ENCODE data around the gene SEPTIN2.

The SEPTIN2 gene

GRCh38 chr2:241286348-241287090, 29.2 kb upstream of the SEPTIN2 start:
- H4K8ac ChIP-seq (ENCODE audit: low read depth, low read length): no peak overlapping the region
- no peak overlapping the region for H3K4me3 ChIP-seq (ENCODE audit: low read length in 2 of 2)
- H3K27me3 ChIP-seq (ENCODE audit: control insufficient read depth in 3 of 3, insufficient read depth in 3 of 3, low read depth in 1 of 3, low read length in 3 of 3): no peaks in the 10 kb centered on the region
- H2BK120ac ChIP-seq (ENCODE audit: low read depth, low read length): no peak overlapping the region
- DNase-seq (ENCODE audit: low spot score): no peak
- no peak overlapping the region for H3K18ac ChIP-seq (ENCODE audit: low read length)
- no peak overlapping the region for H3K4ac ChIP-seq (ENCODE audit: low read length)
- H3K9ac ChIP-seq (ENCODE audit: low read depth, low read length, poor library complexity): no peak overlapping the region
- no peaks in the 10 kb centered on the region for H3K9me3 ChIP-seq (replicated peaks in 1 of 2; ENCODE audit: control insufficient read depth in 2 of 2, insufficient read depth in 1 of 2, low read depth in 1 of 2, low read length in 2 of 2)
- H3K27ac ChIP-seq (replicated peaks; ENCODE audit: low read length): no peak overlapping the region
- H3K36me3 ChIP-seq (replicated peaks in 1 of 2; ENCODE audit: control insufficient read depth in 2 of 2, insufficient read depth in 2 of 2, low read length in 2 of 2): peaks cover 0 to 8% of the 10 kb centered on the region in 2 donors
- no peak overlapping the region for H3K23ac ChIP-seq (ENCODE audit: low read depth, low read length, poor library complexity)
- H3K4me2 ChIP-seq (ENCODE audit: insufficient read depth, low read length, poor library complexity, severe bottlenecking): no peak overlapping the region
- no CpG with 5 or more reads among the region's 9 CpGs for WGBS, 2 donors (ENCODE audit: extremely low coverage in 2 of 2, insufficient read length in 2 of 2, insufficient replicate concordance in 1 of 2)
- no peak overlapping the region for H2AK5ac ChIP-seq (ENCODE audit: low read depth, low read length)
- H3K14ac ChIP-seq (ENCODE audit: low read length): no peak overlapping the region
- H2BK12ac ChIP-seq (ENCODE audit: low read length): no peak overlapping the region
- H2BK5ac ChIP-seq (ENCODE audit: low read length): no peak overlapping the region
- H4K91ac ChIP-seq (ENCODE audit: low read depth, low read length, poor library complexity): no peak overlapping the region
- no peak overlapping the region for H2BK15ac ChIP-seq (ENCODE audit: low read length)
- H2AFZ ChIP-seq (ENCODE audit: low read length): no peak overlapping the region
- no peaks in the 10 kb centered on the region for H3K79me1 ChIP-seq (ENCODE audit: low read depth, low read length)
- H3K4me1 ChIP-seq (ENCODE audit: control insufficient read depth in 2 of 2, insufficient read depth in 1 of 2, low read depth in 1 of 2, low read length in 2 of 2): no peaks in the 10 kb centered on the region

- Histone ChIP-seq H3K27ac (replicated peaks; ENCODE audit: low read length) (no peak overlapping the region), H3K23ac (ENCODE audit: low read depth, low read length, poor library complexity) (no peak overlapping the region), H3K9me3 (replicated peaks in 1 of 2; ENCODE audit: control insufficient read depth in 2 of 2, insufficient read depth in 1 of 2, low read depth in 1 of 2, low read length in 2 of 2) (no peaks in the 10 kb centered on the region), H4K8ac (ENCODE audit: low read depth, low read length) (no peak overlapping the region), H3K4me1 (ENCODE audit: control insufficient read depth in 2 of 2, insufficient read depth in 1 of 2, low read depth in 1 of 2, low read length in 2 of 2) (no peaks in the 10 kb centered on the region), H2BK12ac (ENCODE audit: low read length) (no peak overlapping the region), H3K36me3 (replicated peaks in 1 of 2; ENCODE audit: control insufficient read depth in 2 of 2, insufficient read depth in 2 of 2, low read length in 2 of 2) (peaks cover 0 to 8% of the 10 kb centered on the region in 2 donors), H3K4me2 (ENCODE audit: insufficient read depth, low read length, poor library complexity, severe bottlenecking) (no peak overlapping the region), H3K14ac (ENCODE audit: low read length) (no peak overlapping the region), H2AK5ac (ENCODE audit: low read depth, low read length) (no peak overlapping the region), H3K18ac (ENCODE audit: low read length) (no peak overlapping the region), H4K91ac (ENCODE audit: low read depth, low read length, poor library complexity) (no peak overlapping the region), H3K4me3 (ENCODE audit: low read length in 2 of 2) (no peak overlapping the region), H2AFZ (ENCODE audit: low read length) (no peak overlapping the region), H3K27me3 (ENCODE audit: control insufficient read depth in 3 of 3, insufficient read depth in 3 of 3, low read depth in 1 of 3, low read length in 3 of 3) (no peaks in the 10 kb centered on the region), H2BK120ac (ENCODE audit: low read depth, low read length) (no peak overlapping the region), H3K9ac (ENCODE audit: low read depth, low read length, poor library complexity) (no peak overlapping the region), H3K79me1 (ENCODE audit: low read depth, low read length) (peaks cover 7% of the 10 kb centered on the region), H3K4ac (ENCODE audit: low read length) (no peak overlapping the region), H2BK5ac (ENCODE audit: low read length) (no peak overlapping the region), H2BK15ac (ENCODE audit: low read length) (no peak overlapping the region)
- DNase-seq (ENCODE audit: low spot score): no peak
- WGBS, 2 donors (ENCODE audit: extremely low coverage in 2 of 2, insufficient read length in 2 of 2, insufficient replicate concordance in 1 of 2): no CpG with 5 or more reads among the region's 3 CpGs
These were observed 27.3 kb upstream of the SEPTIN2 start for GRCh38 chr2:241288324-241288888.

GRCh38 chr2:241289053-241289452, 26.7 kb upstream of the SEPTIN2 start:
- Histone ChIP-seq H3K27ac (replicated peaks; ENCODE audit: low read length) (no peak overlapping the region), H2BK120ac (ENCODE audit: low read depth, low read length) (no peak overlapping the region), H3K4me2 (ENCODE audit: insufficient read depth, low read length, poor library complexity, severe bottlenecking) (no peak overlapping the region), H3K27me3 (ENCODE audit: control insufficient read depth in 3 of 3, insufficient read depth in 3 of 3, low read depth in 1 of 3, low read length in 3 of 3) (no peaks in the 10 kb centered on the region), H4K91ac (ENCODE audit: low read depth, low read length, poor library complexity) (no peak overlapping the region), H3K4me1 (ENCODE audit: control insufficient read depth in 2 of 2, insufficient read depth in 1 of 2, low read depth in 1 of 2, low read length in 2 of 2) (no peaks in the 10 kb centered on the region), H3K18ac (ENCODE audit: low read length) (no peak overlapping the region), H2AK5ac (ENCODE audit: low read depth, low read length) (no peak overlapping the region), H3K4ac (ENCODE audit: low read length) (no peak overlapping the region), H4K8ac (ENCODE audit: low read depth, low read length) (no peak overlapping the region), H3K23ac (ENCODE audit: low read depth, low read length, poor library complexity) (no peak overlapping the region), H3K4me3 (ENCODE audit: low read length in 2 of 2) (no peak overlapping the region), H3K9me3 (replicated peaks in 1 of 2; ENCODE audit: control insufficient read depth in 2 of 2, insufficient read depth in 1 of 2, low read depth in 1 of 2, low read length in 2 of 2) (no peaks in the 10 kb centered on the region), H3K36me3 (replicated peaks in 1 of 2; ENCODE audit: control insufficient read depth in 2 of 2, insufficient read depth in 2 of 2, low read length in 2 of 2) (peaks cover 0 to 8% of the 10 kb centered on the region in 2 donors), H2BK15ac (ENCODE audit: low read length) (no peak overlapping the region), H2AFZ (ENCODE audit: low read length) (no peak overlapping the region), H3K79me1 (ENCODE audit: low read depth, low read length) (peaks cover 8% of the 10 kb centered on the region), H2BK5ac (ENCODE audit: low read length) (no peak overlapping the region), H2BK12ac (ENCODE audit: low read length) (no peak overlapping the region), H3K9ac (ENCODE audit: low read depth, low read length, poor library complexity) (no peak overlapping the region), H3K14ac (ENCODE audit: low read length) (no peak overlapping the region)
- WGBS, 2 donors (ENCODE audit: extremely low coverage in 2 of 2, insufficient read length in 2 of 2, insufficient replicate concordance in 1 of 2): no CpG with 5 or more reads among the region's 4 CpGs
- no peak for DNase-seq (ENCODE audit: low spot score)

GRCh38 chr2:241289597-241289996, 26.1 kb upstream of the SEPTIN2 start:
- H2AFZ ChIP-seq (ENCODE audit: low read length): no peak overlapping the region
- no peak overlapping the region for H2BK12ac ChIP-seq (ENCODE audit: low read length)
- no peak overlapping the region for H2AK5ac ChIP-seq (ENCODE audit: low read depth, low read length)
- H3K79me1 ChIP-seq (ENCODE audit: low read depth, low read length): peaks cover 8% of the 10 kb centered on the region
- no CpG with 5 or more reads among the region's 3 CpGs for WGBS, 2 donors (ENCODE audit: extremely low coverage in 2 of 2, insufficient read length in 2 of 2, insufficient replicate concordance in 1 of 2)
- no peak overlapping the region for H3K14ac ChIP-seq (ENCODE audit: low read length)
- H3K4ac ChIP-seq (ENCODE audit: low read length): no peak overlapping the region
- H3K4me3 ChIP-seq (ENCODE audit: low read length in 2 of 2): no peak overlapping the region
- no peaks in the 10 kb centered on the region for H3K9me3 ChIP-seq (replicated peaks in 1 of 2; ENCODE audit: control insufficient read depth in 2 of 2, insufficient read depth in 1 of 2, low read depth in 1 of 2, low read length in 2 of 2)
- DNase-seq (ENCODE audit: low spot score): no peak
- H2BK120ac ChIP-seq (ENCODE audit: low read depth, low read length): no peak overlapping the region
- H3K36me3 ChIP-seq (replicated peaks in 1 of 2; ENCODE audit: control insufficient read depth in 2 of 2, insufficient read depth in 2 of 2, low read length in 2 of 2): peaks cover 0 to 8% of the 10 kb centered on the region in 2 donors
- no peak overlapping the region for H3K27ac ChIP-seq (replicated peaks; ENCODE audit: low read length)
- H4K8ac ChIP-seq (ENCODE audit: low read depth, low read length): no peak overlapping the region
- no peak overlapping the region for H2BK5ac ChIP-seq (ENCODE audit: low read length)
- no peak overlapping the region for H3K18ac ChIP-seq (ENCODE audit: low read length)
- H3K4me1 ChIP-seq (ENCODE audit: control insufficient read depth in 2 of 2, insufficient read depth in 1 of 2, low read depth in 1 of 2, low read length in 2 of 2): no peaks in the 10 kb centered on the region
- H3K9ac ChIP-seq (ENCODE audit: low read depth, low read length, poor library complexity): no peak overlapping the region
- H3K23ac ChIP-seq (ENCODE audit: low read depth, low read length, poor library complexity): no peak overlapping the region
- H2BK15ac ChIP-seq (ENCODE audit: low read length): no peak overlapping the region
- no peak overlapping the region for H3K4me2 ChIP-seq (ENCODE audit: insufficient read depth, low read length, poor library complexity, severe bottlenecking)
- H4K91ac ChIP-seq (ENCODE audit: low read depth, low read length, poor library complexity): no peak overlapping the region
- no peaks in the 10 kb centered on the region for H3K27me3 ChIP-seq (ENCODE audit: control insufficient read depth in 3 of 3, insufficient read depth in 3 of 3, low read depth in 1 of 3, low read length in 3 of 3)
